B cell (primary cell): ENCODE results near the gene GDI2.

Experiments used
- CTCF ChIP-seq: fragments of 200-600 bp; IDR thresholded peaks from one replicate; pipeline ENCODE4 v1.8.0; 2022; ENCODE audit warnings: antibody characterized with exemption, mild to moderate bottlenecking
- EZH2 ChIP-seq: IDR thresholded peaks from 2 replicates; pipeline ENCODE4 v1.6.1; 2012; ENCODE audit warnings: borderline replicate concordance, low read depth, mild to moderate bottlenecking, moderate library complexity, low read length; ENCODE audit not compliant: insufficient read depth, poor library complexity, severe bottlenecking

GRCh38 chr10:5805711-5806110 is 7.5 kb downstream of the GDI2 start:
- TF ChIP-seq CTCF (no peak), EZH2 (no peak)
